ENCODE results near the gene DIAPH2.
A peak's percentile ranks its signal among the peaks of the same experiment; 100 is the strongest.

Gene DIAPH2

GRCh38 chrX:97479106-97479890 lies 794.7 kb downstream of the DIAPH2 start:
- H3K4me3 Mint-ChIP-seq: no peak overlapping the region
- H3K4me1 Mint-ChIP-seq (ENCODE audit: low read depth in 2 of 2): no peaks in the 10 kb centered on the region
- ATAC-seq (replicated peaks) (no peak), DNase-seq (no peak)
- H3K27me3 Mint-ChIP-seq: no peaks in the 10 kb centered on the region
- no peaks in the 10 kb centered on the region for H3K36me3 Mint-ChIP-seq (ENCODE audit: insufficient read depth)
- no peak overlapping the region for H3K27ac Mint-ChIP-seq
- no peaks in the 10 kb centered on the region for H3K9me3 Mint-ChIP-seq

GRCh38 chrX:97481228-97481627 lies 796.6 kb downstream of the DIAPH2 start:
- no peak for ATAC-seq (replicated peaks)
- no peaks in the 10 kb centered on the region for H3K36me3 Mint-ChIP-seq (ENCODE audit: insufficient read depth)
- H3K27ac Mint-ChIP-seq: no peak overlapping the region
- DNase-seq: no peak
- no peaks in the 10 kb centered on the region for H3K4me1 Mint-ChIP-seq (ENCODE audit: low read depth in 2 of 2)
- H3K27me3 Mint-ChIP-seq: no peaks in the 10 kb centered on the region
- no peaks in the 10 kb centered on the region for H3K9me3 Mint-ChIP-seq
- no peak overlapping the region for H3K4me3 Mint-ChIP-seq

- Mint-ChIP-seq H3K27ac (peak overlapping the region in 1 of 2 donors; percentile 25), H3K27me3 (no peaks in the 10 kb centered on the region), H3K4me1 (ENCODE audit: low read depth in 2 of 2) (no peaks in the 10 kb centered on the region), H3K9me3 (no peaks in the 10 kb centered on the region), H3K36me3 (ENCODE audit: insufficient read depth) (no peaks in the 10 kb centered on the region), H3K4me3 (no peak overlapping the region)
- ATAC-seq (replicated peaks) (no peak), DNase-seq (no peak)
These were observed 798.1 kb downstream of the DIAPH2 start for GRCh38 chrX:97482666-97483300.

GRCh38 chrX:97490656-97491055 lies 806.0 kb downstream of the DIAPH2 start:
- DNase-seq: no peak
- ATAC-seq (replicated peaks): no peak
- H3K27me3 Mint-ChIP-seq: no peaks in the 10 kb centered on the region
- H3K4me3 Mint-ChIP-seq: no peak overlapping the region
- no peak overlapping the region for H3K27ac Mint-ChIP-seq
- no peaks in the 10 kb centered on the region for H3K4me1 Mint-ChIP-seq (ENCODE audit: low read depth in 2 of 2)
- no peaks in the 10 kb centered on the region for H3K36me3 Mint-ChIP-seq (ENCODE audit: insufficient read depth)
- no peaks in the 10 kb centered on the region for H3K9me3 Mint-ChIP-seq

GRCh38 chrX:97494756-97495372 lies 810.2 kb downstream of the DIAPH2 start:
- Mint-ChIP-seq H3K4me1 (ENCODE audit: low read depth in 2 of 2) (no peaks in the 10 kb centered on the region), H3K9me3 (no peaks in the 10 kb centered on the region), H3K27ac (no peak overlapping the region), H3K27me3 (no peaks in the 10 kb centered on the region), H3K36me3 (ENCODE audit: insufficient read depth) (no peaks in the 10 kb centered on the region), H3K4me3 (no peak overlapping the region)
- no peak for ATAC-seq (replicated peaks)
- no peak for DNase-seq

GRCh38 chrX:97498093-97498492 lies 813.5 kb downstream of the DIAPH2 start:
- ATAC-seq (replicated peaks): no peak
- Mint-ChIP-seq H3K9me3 (no peaks in the 10 kb centered on the region), H3K27ac (no peak overlapping the region), H3K27me3 (no peaks in the 10 kb centered on the region), H3K4me1 (ENCODE audit: low read depth in 2 of 2) (no peaks in the 10 kb centered on the region), H3K4me3 (no peak overlapping the region), H3K36me3 (ENCODE audit: insufficient read depth) (no peaks in the 10 kb centered on the region)
- DNase-seq: no peak

GRCh38 chrX:97504431-97504830 lies 819.8 kb downstream of the DIAPH2 start:
- DNase-seq (no peak), ATAC-seq (replicated peaks) (no peak)
- Mint-ChIP-seq H3K27me3 (no peaks in the 10 kb centered on the region), H3K4me3 (no peak overlapping the region), H3K4me1 (ENCODE audit: low read depth in 2 of 2) (no peaks in the 10 kb centered on the region), H3K27ac (no peak overlapping the region), H3K36me3 (ENCODE audit: insufficient read depth) (no peaks in the 10 kb centered on the region), H3K9me3 (no peaks in the 10 kb centered on the region)

- Mint-ChIP-seq H3K27ac (no peak overlapping the region), H3K36me3 (ENCODE audit: insufficient read depth) (no peaks in the 10 kb centered on the region), H3K4me3 (no peak overlapping the region), H3K9me3 (no peaks in the 10 kb centered on the region), H3K27me3 (no peaks in the 10 kb centered on the region), H3K4me1 (ENCODE audit: low read depth in 2 of 2) (peaks cover 2 to 4% of the 10 kb centered on the region in 2 donors)
- DNase-seq (no peak), ATAC-seq (replicated peaks) (no peak)
These were observed 833.1 kb downstream of the DIAPH2 start for GRCh38 chrX:97517763-97518162.

GRCh38 chrX:97522307-97522706 lies 837.7 kb downstream of the DIAPH2 start:
- no peaks in the 10 kb centered on the region for H3K27me3 Mint-ChIP-seq
- no peaks in the 10 kb centered on the region for H3K36me3 Mint-ChIP-seq (ENCODE audit: insufficient read depth)
- H3K4me3 Mint-ChIP-seq: no peak overlapping the region
- no peaks in the 10 kb centered on the region for H3K9me3 Mint-ChIP-seq
- H3K4me1 Mint-ChIP-seq (ENCODE audit: low read depth in 2 of 2): no peaks in the 10 kb centered on the region
- DNase-seq (no peak), ATAC-seq (replicated peaks) (no peak)
- H3K27ac Mint-ChIP-seq: no peak overlapping the region

GRCh38 chrX:97524340-97524739 lies 839.7 kb downstream of the DIAPH2 start:
- H3K36me3 Mint-ChIP-seq (ENCODE audit: insufficient read depth): no peaks in the 10 kb centered on the region
- H3K27me3 Mint-ChIP-seq: no peaks in the 10 kb centered on the region
- ATAC-seq (replicated peaks) (no peak), DNase-seq (no peak)
- no peak overlapping the region for H3K4me3 Mint-ChIP-seq
- H3K27ac Mint-ChIP-seq: no peak overlapping the region
- peaks cover 0 to 6% of the 10 kb centered on the region in 2 donors for H3K9me3 Mint-ChIP-seq
- no peaks in the 10 kb centered on the region for H3K4me1 Mint-ChIP-seq (ENCODE audit: low read depth in 2 of 2)

- ATAC-seq (replicated peaks) (no peak), DNase-seq (no peak)
- H3K9me3 Mint-ChIP-seq: peaks cover 5 to 6% of the 10 kb centered on the region in 2 donors
- no peaks in the 10 kb centered on the region for H3K36me3 Mint-ChIP-seq (ENCODE audit: insufficient read depth)
- no peak overlapping the region for H3K27ac Mint-ChIP-seq
- no peak overlapping the region for H3K4me3 Mint-ChIP-seq
- H3K27me3 Mint-ChIP-seq: no peaks in the 10 kb centered on the region
- H3K4me1 Mint-ChIP-seq (ENCODE audit: low read depth in 2 of 2): no peaks in the 10 kb centered on the region
These were observed 840.4 kb downstream of the DIAPH2 start for GRCh38 chrX:97524997-97525396.

- no peak overlapping the region for H3K27ac Mint-ChIP-seq
- peaks cover 8 to 12% of the 10 kb centered on the region in 2 donors for H3K9me3 Mint-ChIP-seq
- H3K4me1 Mint-ChIP-seq (ENCODE audit: low read depth in 2 of 2): no peaks in the 10 kb centered on the region
- no peak for DNase-seq
- H3K27me3 Mint-ChIP-seq: no peaks in the 10 kb centered on the region
- no peak overlapping the region for H3K4me3 Mint-ChIP-seq
- no peak for ATAC-seq (replicated peaks)
- H3K36me3 Mint-ChIP-seq (ENCODE audit: insufficient read depth): no peaks in the 10 kb centered on the region
These were observed 841.3 kb downstream of the DIAPH2 start for GRCh38 chrX:97525981-97526380.

GRCh38 chrX:97527725-97528124 lies 843.1 kb downstream of the DIAPH2 start:
- peaks cover 8 to 14% of the 10 kb centered on the region in 2 donors for H3K9me3 Mint-ChIP-seq
- no peak for DNase-seq
- no peaks in the 10 kb centered on the region for H3K4me1 Mint-ChIP-seq (ENCODE audit: low read depth in 2 of 2)
- H3K27me3 Mint-ChIP-seq: no peaks in the 10 kb centered on the region
- H3K27ac Mint-ChIP-seq: no peak overlapping the region
- no peak overlapping the region for H3K4me3 Mint-ChIP-seq
- H3K36me3 Mint-ChIP-seq (ENCODE audit: insufficient read depth): no peaks in the 10 kb centered on the region
- ATAC-seq (replicated peaks): no peak

All from effector memory CD8-positive, alpha-beta T cell (primary cell).